ENCODE measurements around the gene ECI2.

- TF ChIP-seq, protein P1, sequence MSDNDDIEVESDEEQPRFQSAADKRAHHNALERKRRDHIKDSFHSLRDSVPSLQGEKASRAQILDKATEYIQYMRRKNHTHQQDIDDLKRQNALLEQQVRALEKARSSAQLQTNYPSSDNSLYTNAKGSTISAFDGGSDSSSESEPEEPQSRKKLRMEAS (IDR thresholded peaks at IDR 0.05; ENCODE audit: low read depth, low read length) = no peak
- TF ChIP-seq, protein P2, sequence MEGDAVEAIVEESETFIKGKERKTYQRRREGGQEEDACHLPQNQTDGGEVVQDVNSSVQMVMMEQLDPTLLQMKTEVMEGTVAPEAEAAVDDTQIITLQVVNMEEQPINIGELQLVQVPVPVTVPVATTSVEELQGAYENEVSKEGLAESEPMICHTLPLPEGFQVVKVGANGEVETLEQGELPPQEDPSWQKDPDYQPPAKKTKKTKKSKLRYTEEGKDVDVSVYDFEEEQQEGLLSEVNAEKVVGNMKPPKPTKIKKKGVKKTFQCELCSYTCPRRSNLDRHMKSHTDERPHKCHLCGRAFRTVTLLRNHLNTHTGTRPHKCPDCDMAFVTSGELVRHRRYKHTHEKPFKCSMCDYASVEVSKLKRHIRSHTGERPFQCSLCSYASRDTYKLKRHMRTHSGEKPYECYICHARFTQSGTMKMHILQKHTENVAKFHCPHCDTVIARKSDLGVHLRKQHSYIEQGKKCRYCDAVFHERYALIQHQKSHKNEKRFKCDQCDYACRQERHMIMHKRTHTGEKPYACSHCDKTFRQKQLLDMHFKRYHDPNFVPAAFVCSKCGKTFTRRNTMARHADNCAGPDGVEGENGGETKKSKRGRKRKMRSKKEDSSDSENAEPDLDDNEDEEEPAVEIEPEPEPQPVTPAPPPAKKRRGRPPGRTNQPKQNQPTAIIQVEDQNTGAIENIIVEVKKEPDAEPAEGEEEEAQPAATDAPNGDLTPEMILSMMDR (IDR thresholded peaks at IDR 0.05; ENCODE audit: low read depth, low read length) = no peak
These were observed 3.9 kb upstream of the ECI2 start for GRCh38 chr6:4139272-4139671.
